DOHH2 (cell line): ENCODE measurements around the gene TP53TG3E.
"Not testable (repeated sequence)": the region's sequence is repeated elsewhere in the genome, so short reads cannot be mapped to it uniquely, and the experiment has no call there.

Experiments
- H3F3A ChIP-seq: fragments of 200-600 bp; sonication (generic), shearing (Covaris generic); 2 replicates; pipeline ENCODE4 v1.6.0; 2016; ENCODE audit warnings: antibody characterized with exemption, mild to moderate bottlenecking; ENCODE audit not compliant: control insufficient read depth, insufficient read depth
- H3K27ac ChIP-seq: fragments of 200-600 bp; sonication (generic); 2 replicates; pipeline ENCODE4 v1.5.1; 2014; ENCODE audit warnings: low read depth, mild to moderate bottlenecking, low read length, moderate library complexity
- H3K27me3 ChIP-seq: fragments of 200-600 bp; sonication (generic); 2 replicates; pipeline ENCODE4 v1.6.1; 2014; ENCODE audit warnings: mild to moderate bottlenecking, low read length, mixed read lengths; ENCODE audit not compliant: control insufficient read depth
- H3K36me3 ChIP-seq: fragments of 200-600 bp; sonication (generic); 2 replicates; pipeline ENCODE4 v1.6.1; 2014; ENCODE audit warnings: mild to moderate bottlenecking, low read length, moderate library complexity, mixed read lengths; ENCODE audit not compliant: control insufficient read depth
- H3K4me1 ChIP-seq: fragments of 200-600 bp; sonication (generic); 2 replicates; pipeline ENCODE4 v1.6.1; 2014; ENCODE audit warnings: mild to moderate bottlenecking, low read length, mixed read lengths; ENCODE audit not compliant: control insufficient read depth
- H3K4me2 ChIP-seq: fragments of 200-600 bp; sonication (generic); 2 replicates; pipeline ENCODE4 v1.6.0; 2014; ENCODE audit warnings: mild to moderate bottlenecking, low read length, moderate library complexity
- H3K4me3 ChIP-seq: fragments of 200-600 bp; sonication (generic); 2 replicates; pipeline ENCODE4 v1.5.1; 2014; ENCODE audit warnings: mild to moderate bottlenecking, low read length, mixed read lengths
- H3K79me2 ChIP-seq: fragments of 200-600 bp; sonication (generic); 2 replicates; pipeline ENCODE4 v1.6.1; 2014; ENCODE audit warnings: mild to moderate bottlenecking, low read length, mixed read lengths; ENCODE audit not compliant: control insufficient read depth
- H3K9me2 ChIP-seq: fragments of 200-600 bp; sonication (generic); replicated peaks from 2 replicates; pipeline ENCODE4 v1.6.1; 2014; ENCODE audit warnings: mild to moderate bottlenecking, low read length, mixed read lengths; ENCODE audit not compliant: control insufficient read depth
- H3K9me3 ChIP-seq: fragments of 200-600 bp; sonication (generic); 2 replicates; pipeline ENCODE4 v1.6.1; 2014; ENCODE audit warnings: antibody characterized with exemption, low read length, mixed read lengths; ENCODE audit not compliant: control insufficient read depth, insufficient read depth
- H4K20me1 ChIP-seq: fragments of 200-600 bp; sonication (generic); 2 replicates; pipeline ENCODE4 v1.6.0; 2014; ENCODE audit warnings: low read depth, mild to moderate bottlenecking, antibody characterized with exemption, low read length, moderate library complexity; ENCODE audit not compliant: control insufficient read depth, insufficient read depth

TP53TG3E gene

GRCh38 chr16:33304006-33304405 lies at the start of gene TP53TG3E:
Gene TP53TG3E (plus strand): TSS chr16:33304306. CDS start chr16:33304374, 68 bp downstream.
- not testable (repeated sequence) for H3K9me3 ChIP-seq, H3K36me3 ChIP-seq

GRCh38 chr16:33336226-33337012 lies 32.3 kb downstream of the TP53TG3E start:
- H3K9me3 ChIP-seq: peaks cover 12% of the 10 kb centered on the region
- H3K4me1 ChIP-seq, H3K4me3 ChIP-seq, H3K79me2 ChIP-seq, H3K4me2 ChIP-seq, H3K9me2 ChIP-seq, H4K20me1 ChIP-seq, H3K36me3 ChIP-seq, H3F3A ChIP-seq, H3K27me3 ChIP-seq, H3K27ac ChIP-seq: not testable (repeated sequence)

More at GRCh38 chr16:33304006-33304405, at the start of gene TP53TG3E:
- not testable (repeated sequence) for H4K20me1 ChIP-seq, H3K27me3 ChIP-seq, H3K9me2 ChIP-seq, H3K27ac ChIP-seq, H3F3A ChIP-seq, H3K4me3 ChIP-seq, H3K79me2 ChIP-seq, H3K4me2 ChIP-seq, H3K4me1 ChIP-seq

GRCh38 chr16:33337627-33338542 lies 33.8 kb downstream of the TP53TG3E start:
- not testable (repeated sequence) for H3K27me3 ChIP-seq, H3K27ac ChIP-seq, H4K20me1 ChIP-seq, H3K4me3 ChIP-seq, H3K9me2 ChIP-seq, H3K4me1 ChIP-seq, H3K79me2 ChIP-seq, H3K4me2 ChIP-seq, H3K36me3 ChIP-seq, H3F3A ChIP-seq
- H3K9me3 ChIP-seq: peaks cover 12% of the 10 kb centered on the region

- not testable (repeated sequence) for H3K9me2 ChIP-seq, H3K4me1 ChIP-seq, H3K4me2 ChIP-seq, H3K36me3 ChIP-seq, H3F3A ChIP-seq, H4K20me1 ChIP-seq, H3K27me3 ChIP-seq, H3K4me3 ChIP-seq, H3K79me2 ChIP-seq, H3K27ac ChIP-seq
- H3K9me3 ChIP-seq: peaks cover 12% of the 10 kb centered on the region
Measured at GRCh38 chr16:33338543-33338951, 34.4 kb downstream of the TP53TG3E start.

GRCh38 chr16:33339093-33340061 lies 35.3 kb downstream of the TP53TG3E start:
- H3K4me3 ChIP-seq, H3K36me3 ChIP-seq, H3K4me1 ChIP-seq, H3K9me2 ChIP-seq, H3K27me3 ChIP-seq, H4K20me1 ChIP-seq, H3K27ac ChIP-seq, H3F3A ChIP-seq, H3K4me2 ChIP-seq, H3K79me2 ChIP-seq: not testable (repeated sequence)
- H3K9me3 ChIP-seq: peaks cover 12% of the 10 kb centered on the region
